Mononuclear cell (primary cell): ENCODE results near the gene UBR1. TPM values are rescaled to one million over a fixed set of nuclear protein-coding genes. Genes with fewer than 3 reads are reported as not detected.

Experiments used
- H3K27me3 ChIP-seq: 2 replicates; pipeline ENCODE4 v1.6.0; 2011; ENCODE audit warnings: low read length, control low read depth; ENCODE audit not compliant: insufficient read depth
- H3K4me1 ChIP-seq: 2 replicates; pipeline ENCODE4 v1.5.1; 2011; ENCODE audit warnings: mild to moderate bottlenecking, low read length, control low read depth; ENCODE audit not compliant: insufficient read depth
- H3K4me3 ChIP-seq: 2 replicates; pipeline ENCODE4 v1.5.1; 2011; ENCODE audit warnings: mild to moderate bottlenecking, low read length, moderate library complexity
- H3K9me3 ChIP-seq: 2 replicates; pipeline ENCODE4 v1.5.1; 2011; ENCODE audit warnings: low read depth, mild to moderate bottlenecking, control low read depth, low read length
- total RNA-seq: library from RNA; depleted of rRNA; stranded (reverse); fragments of >200 nt; gene quantifications from one replicate; pipeline ENCODE4 v1.2.3, GENCODE V29; 2012

UBR1 gene
- total RNA-seq, 1 donor, result 44.7 TPM

DNA sequence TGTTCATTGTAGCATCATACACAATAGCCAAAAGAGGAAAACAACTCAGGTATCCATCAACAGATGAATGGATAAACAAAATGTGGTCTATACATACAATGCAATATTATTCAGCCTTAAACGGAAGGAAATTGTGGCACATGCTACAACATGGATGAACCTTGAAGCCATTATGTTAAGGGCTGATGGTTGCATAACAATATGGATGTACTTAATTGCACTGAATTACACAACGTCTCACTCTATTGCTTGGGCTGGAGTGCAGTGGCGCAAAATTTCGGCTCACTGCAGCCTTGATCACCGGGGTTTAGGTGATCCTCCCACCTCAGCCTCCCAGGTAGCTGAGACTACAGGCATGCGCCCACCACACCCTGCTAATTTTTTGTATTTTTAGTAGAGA lies 20.5 kb upstream of the UBR1 start:
- Histone ChIP-seq H3K9me3 (no peaks in the 10 kb centered on the region), H3K27me3 (no peaks in the 10 kb centered on the region), H3K4me3 (no peak overlapping the region), H3K4me1 (peaks cover 41% of the 10 kb centered on the region)

- no peaks in the 10 kb centered on the region for H3K9me3 ChIP-seq
- no peaks in the 10 kb centered on the region for H3K27me3 ChIP-seq
- H3K4me3 ChIP-seq, result no peak overlapping the region
- H3K4me1 ChIP-seq, result peaks cover 41% of the 10 kb centered on the region
These were observed 19.3 kb upstream of the UBR1 start for GRCh38 chr15:43125100-43125661.

DNA sequence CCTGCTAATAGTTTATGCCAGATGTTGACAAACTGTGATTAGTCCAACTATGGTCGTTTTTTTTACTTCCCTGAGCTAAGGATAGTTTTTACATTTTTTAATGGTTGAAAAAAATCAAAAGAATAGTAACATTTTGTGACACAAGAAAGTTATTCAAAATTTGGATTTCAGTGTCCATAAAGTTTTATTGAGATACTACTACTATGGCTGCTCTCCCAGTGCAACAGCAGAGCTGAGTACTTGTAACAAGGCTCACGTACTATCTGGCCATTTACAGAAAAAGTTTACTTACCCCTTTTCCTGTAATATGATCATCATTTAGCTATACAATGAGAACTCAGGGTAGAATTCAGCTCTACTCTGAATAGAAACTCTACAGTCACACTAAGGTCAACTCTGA lies 16.0 kb upstream of the UBR1 start:
- H3K9me3 ChIP-seq, result no peaks in the 10 kb centered on the region
- H3K4me3 ChIP-seq, result no peak overlapping the region
- H3K4me1 ChIP-seq, result peaks cover 21% of the 10 kb centered on the region
- H3K27me3 ChIP-seq, result no peaks in the 10 kb centered on the region

DNA sequence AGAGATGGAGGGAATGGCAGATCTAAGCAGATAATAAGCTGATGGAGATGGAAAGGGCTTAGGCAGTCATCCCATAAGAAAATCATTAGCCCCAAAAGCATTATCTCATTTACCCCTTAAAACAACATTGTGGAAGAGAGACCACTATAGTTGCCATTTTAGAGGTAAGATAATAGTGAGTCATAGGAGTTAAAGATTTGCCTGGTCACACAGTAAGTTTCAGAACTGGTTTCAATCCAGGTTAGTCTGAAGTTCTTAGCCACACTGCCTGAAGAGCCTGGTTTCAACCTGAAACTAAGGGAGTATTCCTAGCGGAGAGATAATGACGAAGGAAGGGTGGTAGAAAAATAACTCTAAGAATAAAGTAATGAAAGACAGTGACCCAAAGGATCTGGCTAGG lies 13.0 kb upstream of the UBR1 start:
- Histone ChIP-seq H3K4me3 (no peak overlapping the region), H3K27me3 (no peaks in the 10 kb centered on the region), H3K9me3 (no peaks in the 10 kb centered on the region), H3K4me1 (peaks cover 16% of the 10 kb centered on the region)

- H3K4me3 ChIP-seq, result no peak overlapping the region
- no peaks in the 10 kb centered on the region for H3K27me3 ChIP-seq
- H3K9me3 ChIP-seq, result no peaks in the 10 kb centered on the region
- peaks cover 14% of the 10 kb centered on the region for H3K4me1 ChIP-seq
These were observed 12.4 kb upstream of the UBR1 start for GRCh38 chr15:43118286-43118685.

DNA sequence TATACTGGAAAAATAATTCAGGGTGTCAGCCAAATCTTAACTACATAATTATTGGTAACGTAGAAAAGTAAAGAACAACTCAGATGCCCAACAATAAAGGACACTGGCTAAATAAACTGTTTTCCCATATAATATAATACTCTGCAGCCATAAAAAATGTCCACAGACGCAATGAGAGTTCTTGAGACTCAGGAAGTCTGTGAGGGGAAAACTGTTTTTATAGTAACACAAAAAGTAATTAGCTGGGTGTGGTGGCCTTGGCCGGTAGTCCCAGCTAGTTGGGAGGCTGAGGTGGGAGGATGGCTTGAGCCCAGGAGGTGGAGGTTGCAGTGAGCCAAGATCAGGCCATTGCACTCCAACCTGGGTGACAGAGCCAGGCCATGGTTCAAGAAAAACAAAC lies 5.5 kb upstream of the UBR1 start:
- Histone ChIP-seq H3K4me3 (no peak overlapping the region), H3K27me3 (no peaks in the 10 kb centered on the region), H3K4me1 (peaks cover 20% of the 10 kb centered on the region), H3K9me3 (no peaks in the 10 kb centered on the region)

GRCh38 chr15:43107751-43108150 lies 1.9 kb upstream of the UBR1 start:
- H3K9me3 ChIP-seq, result no peaks in the 10 kb centered on the region
- no peak overlapping the region for H3K4me3 ChIP-seq
- H3K4me1 ChIP-seq, result peaks cover 44% of the 10 kb centered on the region
- no peaks in the 10 kb centered on the region for H3K27me3 ChIP-seq

- H3K27me3 ChIP-seq, result no peaks in the 10 kb centered on the region
- H3K4me3 ChIP-seq, result peak overlapping the region; percentile 90
- peaks cover 44% of the 10 kb centered on the region for H3K4me1 ChIP-seq
- no peaks in the 10 kb centered on the region for H3K9me3 ChIP-seq
These were observed 620 bp upstream of the UBR1 start for GRCh38 chr15:43106486-43106829.

GRCh38 chr15:43105077-43105736 lies 631 bp downstream of the UBR1 start:
- Histone ChIP-seq H3K9me3 (no peaks in the 10 kb centered on the region), H3K4me1 (peaks cover 44% of the 10 kb centered on the region), H3K27me3 (no peaks in the 10 kb centered on the region), H3K4me3 (peak overlapping the region; percentile 90)

- Histone ChIP-seq H3K4me3 (no peak overlapping the region), H3K4me1 (peaks cover 44% of the 10 kb centered on the region), H3K27me3 (no peaks in the 10 kb centered on the region), H3K9me3 (no peaks in the 10 kb centered on the region)
These were observed 1.4 kb downstream of the UBR1 start for GRCh38 chr15:43104426-43104825.

DNA sequence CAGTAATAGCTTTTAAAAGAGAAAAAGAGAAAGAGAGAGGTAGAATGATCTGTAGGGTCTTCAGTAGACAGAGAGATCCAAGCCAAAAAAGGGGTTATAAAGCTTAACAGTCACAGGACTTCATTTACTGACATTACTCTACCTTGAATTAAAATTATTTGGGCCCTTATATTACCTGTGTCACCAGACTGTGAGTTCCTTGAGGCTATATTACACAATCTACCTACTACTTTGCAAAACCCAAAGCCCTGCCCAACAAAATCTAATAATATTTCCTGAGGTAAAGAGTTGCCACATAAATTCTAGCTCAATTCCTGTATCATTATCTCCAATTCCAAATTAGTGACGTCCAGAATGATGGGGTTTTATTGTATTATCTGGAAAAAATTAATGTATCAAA lies 1.9 kb downstream of the UBR1 start:
- H3K4me1 ChIP-seq, result peaks cover 44% of the 10 kb centered on the region
- no peaks in the 10 kb centered on the region for H3K27me3 ChIP-seq
- H3K9me3 ChIP-seq, result no peaks in the 10 kb centered on the region
- no peak overlapping the region for H3K4me3 ChIP-seq

DNA sequence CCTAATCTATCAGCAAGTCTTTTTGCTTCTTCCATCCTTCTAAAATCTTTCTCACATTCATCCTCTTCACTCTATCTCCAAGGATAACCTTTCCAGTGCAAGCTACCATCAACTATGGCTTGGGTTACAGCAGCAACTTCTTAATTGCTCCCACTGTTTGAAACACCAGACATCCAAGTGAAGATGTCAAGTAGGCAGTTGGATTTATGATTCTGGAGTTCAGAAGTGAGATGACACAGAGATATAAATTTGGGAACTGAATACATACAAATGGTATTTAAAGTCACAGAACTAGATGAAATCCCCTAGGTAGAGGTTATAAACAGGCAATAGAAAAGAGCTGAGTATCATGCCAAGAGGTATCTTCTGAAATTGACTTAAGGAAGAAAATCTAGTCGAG lies 3.7 kb downstream of the UBR1 start:
- H3K4me3 ChIP-seq, result no peak overlapping the region

DNA sequence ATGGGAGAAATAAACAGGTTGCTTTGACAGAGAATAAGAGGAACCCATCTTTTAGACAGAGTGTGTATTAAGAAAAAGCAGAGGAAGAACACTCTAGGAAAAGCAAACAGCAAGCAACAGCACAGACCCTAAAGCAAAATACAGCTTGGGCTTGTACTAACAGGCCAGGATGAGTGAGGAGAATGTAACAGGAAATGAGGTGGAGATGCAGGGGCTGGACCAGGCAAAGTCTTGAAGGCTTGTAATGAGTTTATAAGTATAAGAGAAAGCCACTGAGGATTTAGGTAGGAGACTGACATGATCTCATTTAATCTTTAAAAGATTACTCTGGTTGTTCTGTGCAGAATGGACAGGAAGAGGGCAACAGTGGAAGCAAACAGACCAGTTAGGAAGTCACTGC lies 4.9 kb downstream of the UBR1 start:
- no peaks in the 10 kb centered on the region for H3K9me3 ChIP-seq
- H3K4me3 ChIP-seq, result no peak overlapping the region
- H3K4me1 ChIP-seq, result peaks cover 21% of the 10 kb centered on the region
- H3K27me3 ChIP-seq, result no peaks in the 10 kb centered on the region

More for the DNA sequence above, 3.7 kb downstream of the UBR1 start:
- H3K4me1 ChIP-seq, result peaks cover 30% of the 10 kb centered on the region
- H3K9me3 ChIP-seq, result no peaks in the 10 kb centered on the region
- no peaks in the 10 kb centered on the region for H3K27me3 ChIP-seq

DNA sequence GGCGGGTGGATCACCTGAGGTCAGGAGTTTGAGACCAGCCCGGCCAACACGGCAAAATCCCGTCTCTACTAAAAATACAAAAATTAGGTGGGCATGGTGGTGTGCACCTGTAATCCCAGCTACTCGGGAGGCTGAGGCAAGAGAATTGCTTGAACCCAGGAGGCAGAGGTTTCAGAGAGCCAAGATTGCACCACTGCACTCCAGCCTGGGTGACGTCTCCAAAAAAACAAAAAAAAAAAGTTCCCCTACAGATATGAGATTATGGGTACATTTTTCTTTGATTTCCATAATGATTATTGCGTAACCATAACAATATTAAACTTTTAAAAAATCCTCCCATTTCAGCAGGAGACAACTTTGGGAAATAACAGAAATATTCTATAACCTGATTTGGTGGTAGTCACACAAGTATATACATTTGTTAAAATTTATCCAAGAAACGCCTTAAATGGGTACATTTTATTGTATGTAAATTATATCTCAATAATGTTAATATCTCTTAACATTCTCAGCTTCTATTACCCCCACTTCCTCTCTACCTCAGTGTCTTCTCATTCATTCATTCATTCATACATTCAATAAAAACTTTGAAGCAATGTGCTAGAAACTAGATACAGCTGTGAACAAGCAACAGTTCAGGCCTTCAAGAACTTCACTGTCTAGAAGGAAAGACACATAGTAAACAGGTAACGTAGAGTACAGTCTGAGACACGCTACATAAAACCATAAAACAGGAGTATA lies 6.6 kb downstream of the UBR1 start:
- peaks cover 9% of the 10 kb centered on the region for H3K4me1 ChIP-seq
- no peak overlapping the region for H3K4me3 ChIP-seq
- H3K9me3 ChIP-seq, result no peaks in the 10 kb centered on the region
- no peaks in the 10 kb centered on the region for H3K27me3 ChIP-seq

DNA sequence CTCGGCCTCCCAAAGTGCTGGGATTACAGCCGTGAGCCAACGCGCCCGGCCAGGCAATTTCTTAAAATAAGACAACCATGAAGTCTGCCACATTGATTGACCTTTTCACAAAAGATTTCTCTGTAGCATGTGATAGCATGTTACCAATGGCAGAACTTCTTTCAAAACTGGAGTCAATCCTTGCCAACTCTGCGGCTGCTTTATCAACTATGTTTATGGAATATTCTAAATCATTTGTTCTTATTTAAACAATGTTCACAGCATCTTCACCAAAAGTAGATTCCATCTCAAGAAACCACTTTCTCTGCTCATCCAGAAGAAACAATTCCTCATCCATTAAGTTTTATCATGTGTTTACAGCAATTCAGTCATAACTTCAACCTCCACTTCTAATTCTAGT lies 9.4 kb downstream of the UBR1 start:
- H3K4me1 ChIP-seq, result peaks cover 8% of the 10 kb centered on the region
- H3K9me3 ChIP-seq, result no peaks in the 10 kb centered on the region
- no peak overlapping the region for H3K4me3 ChIP-seq
- H3K27me3 ChIP-seq, result no peaks in the 10 kb centered on the region
